GM18907 (cell line): ENCODE measurements around the gene CBX5.
A peak's percentile ranks its signal among the peaks of the same experiment; 100 is the strongest.
"Not testable (repeated sequence)": the region's sequence is repeated elsewhere in the genome, so short reads cannot be mapped to it uniquely, and the experiment has no call there.

Source experiments
- ATAC-seq: cut with Tn5 transposase; IDR thresholded peaks from one replicate; pipeline ENCODE4 v1.9.1; 2021; ENCODE audit warnings: mild to moderate bottlenecking, moderate library complexity; ENCODE audit not compliant: unreplicated experiment

CBX5 gene

DNA sequence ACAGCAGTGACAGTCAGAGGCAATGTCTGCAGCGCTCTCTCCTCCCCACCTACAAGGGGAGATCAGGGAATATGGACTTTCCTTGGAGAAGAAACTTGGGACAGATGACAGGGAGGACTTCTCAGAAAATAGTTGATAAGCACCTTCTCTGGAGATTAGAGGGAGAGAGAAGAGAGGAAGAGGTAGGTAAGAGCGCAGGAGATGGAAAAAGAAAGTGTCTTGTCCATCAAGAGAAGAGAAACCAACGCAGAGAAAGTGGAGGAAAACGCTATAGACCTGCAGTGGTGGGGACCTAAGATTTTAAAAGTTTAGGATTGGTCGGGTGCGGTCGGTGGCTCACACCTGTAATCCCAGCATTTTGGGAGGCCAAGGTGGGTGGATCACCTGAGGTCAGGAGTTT is 75.6 kb downstream of the CBX5 start:
- ATAC-seq: no peak

DNA sequence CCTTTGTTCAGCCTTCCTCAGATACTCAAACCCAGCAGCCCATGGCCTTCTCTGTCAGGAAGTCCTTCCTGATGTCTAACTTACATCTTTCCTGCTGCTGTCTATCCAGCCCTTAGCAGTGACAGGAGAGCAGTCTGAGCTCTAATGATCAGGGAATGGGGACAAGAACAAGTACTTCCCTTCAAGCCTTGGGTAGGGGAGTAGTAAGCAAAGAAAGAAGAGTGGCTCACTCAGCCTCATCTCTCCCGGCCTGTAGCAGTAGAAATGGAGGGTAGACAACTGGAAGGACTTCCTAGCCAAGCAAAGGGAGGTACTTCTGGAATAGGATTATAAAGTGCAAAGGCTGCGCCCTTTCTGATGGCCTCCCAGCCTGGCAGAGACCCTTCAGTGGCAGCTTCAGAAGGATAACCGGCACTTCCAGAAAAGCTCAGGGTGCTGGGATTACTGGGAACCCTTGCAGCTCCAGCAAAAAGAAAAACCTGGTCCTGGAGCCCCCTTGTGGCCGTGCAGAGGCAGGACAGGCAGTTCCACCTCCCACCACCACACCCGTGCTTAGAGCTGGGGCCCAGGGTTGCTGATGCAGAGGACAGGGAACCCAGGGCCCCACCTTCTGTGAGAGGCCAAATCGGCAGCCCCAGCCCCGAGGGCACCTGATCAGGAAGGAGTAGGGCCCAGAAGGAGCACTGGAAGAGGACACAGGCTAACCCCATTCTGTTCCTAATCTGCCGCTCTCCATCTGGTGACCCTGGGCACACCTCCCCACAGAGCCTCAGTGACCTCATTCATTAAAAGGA is 78.7 kb downstream of the CBX5 start:
- peak; percentile 48 for ATAC-seq

DNA sequence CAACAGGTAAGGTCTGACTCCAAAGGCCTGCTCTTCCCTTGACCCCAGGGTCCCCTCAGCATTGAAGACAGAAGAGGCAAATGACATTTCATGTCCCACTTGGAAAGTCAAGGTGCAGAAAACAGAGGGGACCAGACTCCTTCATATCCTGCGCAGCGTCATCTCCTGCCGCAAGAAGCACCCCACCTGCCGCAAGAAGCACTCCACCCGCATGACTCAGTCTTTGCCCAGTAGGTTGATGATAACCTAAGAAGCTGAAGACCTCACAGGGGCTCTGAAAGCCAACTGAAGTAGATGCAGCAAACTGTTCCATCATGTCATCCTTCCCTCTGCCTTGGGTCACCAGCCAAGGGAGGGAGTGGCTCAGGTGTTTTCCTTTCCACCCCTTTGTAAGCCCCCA is 79.5 kb downstream of the CBX5 start:
- no peak for ATAC-seq

DNA sequence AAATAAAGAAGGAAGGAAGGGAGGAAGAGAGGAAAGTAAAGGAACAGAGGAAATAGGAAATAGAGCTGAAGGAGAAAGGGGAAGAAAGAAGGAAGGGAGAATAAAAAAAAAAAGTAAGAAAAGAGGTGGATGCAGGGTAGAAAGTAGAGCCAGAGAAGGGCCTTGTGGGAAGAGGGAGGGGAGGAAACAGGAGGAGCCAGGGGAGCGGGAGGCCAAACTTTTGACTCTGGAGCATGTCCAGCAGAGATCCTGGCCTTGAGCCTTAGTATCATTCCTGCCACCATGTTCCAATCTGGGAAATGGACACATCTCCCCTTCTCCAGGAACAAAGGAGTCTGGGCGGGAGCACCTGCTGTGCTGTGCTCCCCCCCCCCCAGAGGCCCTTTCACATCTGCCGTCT is 80.0 kb downstream of the CBX5 start:
- no peak for ATAC-seq

DNA sequence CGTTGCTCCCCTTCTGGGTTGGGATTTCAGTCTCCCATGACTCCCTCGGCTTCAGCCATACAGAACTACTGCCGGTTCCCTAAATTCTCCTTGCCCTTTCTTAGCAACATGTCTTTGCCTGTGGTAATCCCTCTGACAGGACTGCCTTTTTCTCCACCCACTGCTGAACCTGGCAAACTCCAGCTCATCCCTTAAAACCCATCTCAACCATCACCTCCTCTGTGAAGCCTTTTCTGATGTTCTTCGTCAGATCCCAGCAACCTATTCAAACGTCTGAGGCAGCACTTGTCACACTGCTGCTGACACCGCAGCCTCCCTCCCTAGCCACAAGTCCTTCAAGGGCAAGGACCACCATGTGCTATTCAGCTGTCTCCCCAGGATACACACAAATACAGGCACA is 80.9 kb downstream of the CBX5 start:
- no peak for ATAC-seq

DNA sequence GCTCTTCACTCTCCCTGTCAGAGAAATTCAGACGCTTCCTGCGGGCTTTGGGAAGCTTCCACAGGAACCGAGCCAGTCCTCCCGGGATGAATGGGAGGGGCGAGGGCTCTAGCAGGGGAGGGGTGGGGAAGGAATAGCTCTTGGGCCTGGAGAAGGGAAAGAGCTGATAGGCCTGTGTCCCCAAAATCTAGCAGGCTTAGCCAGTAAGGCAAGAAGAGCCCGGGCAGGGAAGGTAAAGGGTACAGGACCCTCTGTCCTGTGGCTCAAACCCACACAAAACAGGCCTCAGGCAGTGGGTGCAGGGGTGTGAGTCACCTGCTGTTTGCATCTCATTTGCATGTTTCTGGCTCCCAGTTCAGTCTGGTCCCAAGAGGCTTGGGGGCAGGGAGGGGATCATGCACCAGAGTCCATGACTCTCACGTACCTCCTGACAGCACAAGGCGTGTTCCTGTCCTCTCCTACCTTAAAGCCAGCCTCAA is 82.5 kb downstream of the CBX5 start:
- peak; percentile 54 for ATAC-seq

DNA sequence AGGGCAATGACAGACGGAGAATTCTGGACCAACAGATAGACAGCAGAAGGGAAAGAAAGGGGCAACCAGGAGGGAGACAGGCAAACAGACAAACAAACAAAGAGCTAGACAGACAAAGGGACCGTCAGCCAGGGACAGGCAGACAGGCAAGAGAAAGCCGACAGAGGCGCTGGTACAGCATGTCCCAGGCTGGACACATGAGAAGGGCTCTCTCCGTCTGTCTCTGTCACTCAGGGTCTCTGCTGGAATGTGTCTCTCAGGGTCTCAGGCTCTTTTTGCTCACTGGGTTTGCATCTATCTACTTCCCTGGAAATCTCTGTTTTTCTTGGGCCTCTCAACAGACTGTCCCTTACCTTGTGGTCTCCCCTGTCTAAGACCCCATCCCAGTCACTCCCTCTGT is 82.9 kb downstream of the CBX5 start:
- ATAC-seq: no peak

DNA sequence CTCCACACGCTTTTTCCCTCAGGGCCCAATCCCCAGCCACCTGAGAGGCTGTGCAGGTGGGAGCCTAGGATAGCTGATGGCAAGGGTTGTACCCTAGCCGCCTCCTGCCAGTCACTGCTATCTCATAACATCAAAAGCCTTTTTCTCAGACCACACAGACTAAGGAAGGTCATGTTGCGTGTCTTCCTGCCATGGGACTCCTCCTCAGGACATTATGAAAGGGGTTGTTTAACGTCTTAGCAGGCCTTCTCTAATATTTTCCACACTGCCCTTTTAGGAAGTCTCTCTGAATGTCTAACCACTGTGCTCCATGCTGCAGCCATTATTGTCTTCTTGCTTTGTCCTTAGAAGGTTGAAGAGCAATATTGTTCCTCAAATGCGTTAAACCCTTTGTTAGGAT is 83.5 kb downstream of the CBX5 start:
- ATAC-seq: no peak

DNA sequence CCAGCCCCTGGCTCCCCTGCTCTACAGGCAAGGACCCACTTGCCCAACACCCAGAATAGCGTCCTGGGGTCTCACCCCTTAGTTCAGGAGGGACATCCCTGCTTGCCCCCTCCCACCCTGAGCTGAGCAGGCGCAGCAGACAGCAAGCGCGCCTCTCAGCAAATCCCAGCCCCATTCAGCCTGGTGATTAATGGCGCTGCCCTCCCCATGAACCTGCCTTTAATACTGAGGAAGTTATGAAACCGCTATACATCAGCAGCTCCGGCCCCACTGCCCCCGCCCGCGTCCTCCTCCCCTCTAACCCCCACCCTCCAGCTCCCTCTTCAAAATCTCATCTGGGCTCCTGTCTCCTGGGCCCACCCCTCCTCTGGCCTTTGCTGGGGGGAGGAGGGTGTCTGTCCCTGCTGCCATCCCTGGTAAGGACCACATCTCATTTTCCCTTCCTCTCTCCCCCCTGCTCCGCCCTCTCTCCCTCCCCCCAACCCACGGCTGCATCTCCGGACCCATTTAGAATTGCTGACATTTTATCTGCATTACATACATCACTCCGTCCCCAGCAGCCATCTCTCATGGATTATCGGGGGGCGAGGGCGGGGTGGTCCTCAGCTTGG is 84.1 kb downstream of the CBX5 start:
- ATAC-seq: no peak

DNA sequence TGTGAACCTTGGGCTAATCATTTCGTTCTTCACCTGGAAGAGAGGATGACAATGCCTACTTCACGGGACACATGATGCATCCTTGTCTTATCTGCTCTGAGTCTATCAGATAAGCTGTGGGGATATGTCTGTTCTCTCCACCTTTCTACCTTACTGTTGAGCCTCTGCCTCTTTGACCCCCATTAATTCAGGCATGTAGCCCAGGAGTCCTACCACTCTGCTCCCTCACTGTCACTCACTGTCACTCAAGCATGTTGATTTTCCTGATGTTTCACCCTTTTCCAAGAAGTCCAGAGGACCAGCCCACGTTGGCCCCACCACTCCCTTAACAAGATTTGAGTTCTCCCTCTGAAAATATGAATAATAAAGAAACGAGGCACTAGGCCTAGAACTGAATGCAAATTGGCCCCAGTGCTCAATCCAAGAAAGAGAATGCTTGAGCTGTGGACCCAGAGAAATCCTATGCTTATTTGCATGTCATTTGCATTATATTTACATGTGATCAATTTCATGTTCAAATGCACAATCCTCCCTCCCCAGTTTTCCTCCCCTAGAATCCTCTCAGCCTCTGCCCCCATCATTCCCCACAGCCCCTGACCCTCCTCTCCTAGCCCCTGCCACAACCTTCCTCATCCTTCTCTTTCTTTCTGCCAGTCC is 84.7 kb downstream of the CBX5 start:
- no peak for ATAC-seq

DNA sequence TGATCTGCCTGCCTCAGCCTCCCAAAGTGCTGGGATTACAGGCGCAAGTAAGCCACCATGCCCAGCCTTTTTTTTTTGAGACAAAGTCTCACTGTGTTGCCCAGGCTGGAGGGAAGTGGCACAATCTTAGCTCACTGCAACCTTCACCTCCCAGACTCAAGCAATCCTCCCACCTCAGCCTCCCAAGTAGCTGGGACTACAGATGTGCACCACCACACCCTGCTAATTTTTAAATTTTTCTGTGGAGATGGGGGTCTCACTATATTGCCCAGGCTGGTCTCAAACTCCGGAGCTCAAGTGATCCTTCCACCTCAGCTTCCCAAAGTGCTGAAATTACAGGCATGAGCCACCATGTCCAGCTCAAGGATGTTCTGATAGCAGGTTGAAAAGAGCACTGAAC is 85.3 kb downstream of the CBX5 start:
- not testable (repeated sequence) for ATAC-seq

DNA sequence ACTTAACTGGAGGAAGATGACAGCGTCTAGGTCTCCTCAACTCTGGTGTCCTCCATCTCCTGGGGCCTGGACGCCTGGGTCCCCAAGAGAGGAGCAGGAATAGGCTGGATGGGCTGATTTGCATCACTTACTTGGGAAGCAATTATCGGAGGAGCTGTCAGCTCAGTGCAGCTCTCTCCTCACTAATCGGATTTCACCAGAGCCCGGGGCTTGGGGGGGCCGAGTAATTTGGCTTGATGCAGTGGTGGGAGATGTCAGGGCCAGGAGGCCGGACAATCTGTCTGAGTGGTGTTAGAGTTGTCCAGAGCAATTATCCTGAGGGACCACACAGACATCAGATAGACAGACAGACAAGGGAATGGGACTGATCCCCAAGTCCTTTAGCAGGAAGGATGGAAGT is 86.5 kb downstream of the CBX5 start:
- no peak for ATAC-seq

DNA sequence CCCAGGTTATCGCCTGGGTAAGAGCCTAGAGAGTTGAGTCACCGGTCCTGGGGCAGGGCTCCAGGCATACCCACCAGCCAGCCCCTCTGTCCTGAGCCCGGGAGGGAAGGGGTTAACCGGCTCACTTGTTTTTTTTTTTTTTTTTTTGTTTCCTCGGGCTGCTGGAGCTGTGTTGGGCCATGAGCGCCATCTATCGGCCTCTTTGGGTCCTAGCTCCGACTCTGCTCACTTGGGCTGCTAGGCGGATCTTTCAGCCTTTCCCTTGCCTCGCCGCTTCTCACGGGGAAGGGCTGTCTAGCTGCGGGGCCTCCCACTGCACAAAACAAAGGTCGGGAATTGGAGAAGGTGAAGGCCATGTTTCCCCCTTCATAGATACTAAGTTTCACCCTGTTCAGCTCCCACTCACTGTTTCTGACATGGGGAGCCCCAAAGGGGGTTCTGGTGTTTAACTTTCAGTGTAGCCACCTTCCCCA is 88.3 kb downstream of the CBX5 start:
- no peak for ATAC-seq

DNA sequence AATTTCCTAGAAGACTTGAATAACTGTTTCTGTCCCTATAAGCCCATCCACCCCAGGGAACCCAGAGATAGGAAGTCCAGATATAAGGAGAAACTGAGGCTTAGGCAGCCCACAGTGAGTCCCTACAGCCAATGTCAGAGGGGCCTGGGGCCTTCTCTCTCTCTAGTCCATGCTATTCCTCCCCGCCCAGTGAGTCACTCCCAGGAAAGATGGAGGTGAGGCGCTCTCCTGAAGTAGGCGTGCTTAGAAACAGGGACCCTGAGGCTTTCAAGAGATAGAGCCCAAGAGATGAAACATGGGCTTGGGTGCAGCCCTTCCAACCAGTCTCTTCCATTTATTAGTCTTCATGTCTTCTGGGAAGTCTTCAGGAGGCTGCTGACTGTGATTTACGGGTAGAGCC is 88.8 kb downstream of the CBX5 start:
- ATAC-seq: no peak

DNA sequence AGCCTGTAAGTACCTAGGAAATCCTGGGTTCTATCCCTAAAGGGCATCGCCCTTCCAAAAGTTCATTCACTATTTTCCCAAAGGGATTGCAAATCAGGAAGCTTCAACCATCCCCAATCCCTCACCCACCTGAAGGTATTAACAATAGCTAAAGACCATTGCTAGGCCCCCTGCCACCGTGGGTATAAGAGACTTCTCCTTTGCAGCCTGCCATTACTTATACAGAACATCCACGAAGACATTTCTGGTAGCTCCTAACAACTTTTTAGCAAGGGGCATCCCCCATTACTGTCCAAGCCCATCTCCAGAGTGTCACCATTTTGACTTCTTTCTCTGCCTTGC is 90.8 kb downstream of the CBX5 start:
- peak; percentile 15 for ATAC-seq

DNA sequence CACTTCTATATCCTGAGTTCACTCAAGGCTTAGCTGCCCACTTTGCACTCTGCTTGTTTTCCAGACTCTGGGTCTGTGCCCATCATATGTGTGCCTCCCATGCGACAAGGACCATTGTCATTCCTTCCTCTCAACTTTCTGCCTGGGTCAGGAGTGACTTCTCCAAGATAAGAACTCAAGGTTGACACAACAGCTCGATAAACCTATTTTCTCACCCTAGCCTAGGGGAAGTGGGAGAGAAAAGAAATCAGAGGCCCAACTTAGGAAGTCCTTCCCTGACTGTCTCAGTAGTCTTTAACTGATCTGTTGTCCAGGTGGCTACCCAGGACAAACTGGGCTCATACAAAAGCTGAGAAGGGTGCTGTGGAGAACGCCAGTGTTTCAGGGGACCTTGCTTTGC is 92.8 kb downstream of the CBX5 start:
- no peak for ATAC-seq

DNA sequence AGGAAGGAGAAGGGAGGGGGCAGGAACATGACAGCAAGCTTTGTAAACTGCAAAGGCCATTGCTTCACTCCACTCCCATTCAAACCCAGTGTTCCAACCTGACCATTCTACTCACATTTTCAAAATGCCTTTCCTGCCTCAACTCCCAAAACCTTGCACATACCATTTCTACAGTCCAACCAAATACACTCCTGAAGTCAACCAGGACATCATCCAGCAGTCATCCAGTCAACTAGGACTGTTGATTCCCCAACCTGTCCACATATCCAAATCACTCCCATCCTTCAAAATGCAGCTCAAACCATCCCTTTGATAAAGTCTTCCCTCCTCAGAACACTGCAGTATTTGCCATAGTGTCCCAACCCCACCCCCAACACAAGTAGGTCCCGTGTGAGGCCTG is 94.0 kb downstream of the CBX5 start:
- no peak for ATAC-seq

DNA sequence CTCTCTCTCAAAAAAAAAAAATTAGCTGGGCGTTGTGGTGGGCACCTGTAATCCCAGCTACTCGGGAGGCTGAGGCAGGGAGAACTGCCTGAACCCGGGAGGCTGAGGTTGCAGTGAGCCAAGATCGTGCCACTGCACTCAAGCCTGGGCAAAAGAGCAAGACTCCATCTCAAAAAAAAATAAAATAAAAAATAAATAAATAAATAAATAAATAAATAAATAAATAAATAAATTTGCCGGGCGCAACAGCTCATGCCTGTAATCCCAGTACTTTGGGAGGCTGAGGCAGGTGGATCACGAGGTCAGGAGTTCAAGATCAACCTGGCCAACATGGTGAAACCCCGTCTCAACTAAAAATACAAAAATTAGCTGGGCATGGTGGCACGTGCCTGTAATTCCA is 94.6 kb downstream of the CBX5 start:
- not testable (repeated sequence) for ATAC-seq

DNA sequence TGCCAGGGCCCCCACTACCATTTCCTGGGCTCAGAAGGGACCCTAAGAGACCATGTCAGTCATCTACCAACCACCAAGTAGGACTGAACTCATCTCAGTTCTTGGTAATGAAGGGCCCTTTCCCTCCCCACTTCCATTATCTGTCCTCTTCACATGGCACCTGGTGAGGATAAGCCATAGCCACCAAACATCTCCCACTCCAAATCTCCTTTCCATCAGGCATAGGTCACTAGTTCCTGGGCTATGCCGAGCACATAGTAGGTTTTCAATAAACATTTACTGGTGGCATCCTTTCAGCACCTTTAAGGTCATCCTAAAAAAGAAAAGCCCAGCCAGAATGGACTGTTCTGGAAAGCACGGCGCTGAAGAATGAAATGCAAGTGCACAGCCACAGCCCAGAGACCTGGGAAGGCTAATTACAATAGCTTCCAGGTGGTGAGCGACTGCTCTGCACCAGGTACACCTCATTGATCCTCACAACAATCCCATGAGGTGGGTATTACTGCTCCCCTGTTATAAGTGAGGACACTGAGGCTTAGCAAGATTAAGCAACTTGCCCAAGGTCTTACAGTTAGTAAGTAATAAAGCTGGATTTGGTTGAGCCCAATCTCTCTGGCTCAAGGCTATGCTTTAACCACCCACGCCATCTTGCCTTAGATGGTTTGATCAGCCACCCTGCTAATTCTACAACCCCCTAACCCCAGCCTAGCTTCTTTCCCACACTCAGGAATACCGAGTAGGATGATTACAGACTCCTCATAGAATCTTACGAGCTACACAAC is 95.7 kb downstream of the CBX5 start:
- no peak for ATAC-seq

DNA sequence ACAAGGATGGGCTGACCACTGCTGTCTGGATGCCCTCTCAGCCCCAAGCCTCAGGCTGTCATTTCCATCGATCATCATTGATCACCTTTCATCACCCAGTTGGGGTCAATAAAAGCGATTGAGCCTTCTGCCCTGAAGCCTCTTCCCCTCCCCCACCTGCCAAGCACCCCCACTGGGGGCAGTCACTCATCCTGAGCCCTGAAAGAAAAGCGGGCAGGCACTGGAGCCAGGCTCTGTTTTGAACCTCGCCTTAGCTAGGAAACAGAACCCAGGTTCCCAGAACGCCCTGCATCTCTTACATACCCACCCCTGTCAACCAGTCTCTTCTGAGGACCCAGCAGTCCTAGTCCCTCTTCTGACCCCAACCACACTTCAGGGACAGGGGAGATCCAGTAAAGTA is 96.9 kb downstream of the CBX5 start:
- no peak for ATAC-seq

DNA sequence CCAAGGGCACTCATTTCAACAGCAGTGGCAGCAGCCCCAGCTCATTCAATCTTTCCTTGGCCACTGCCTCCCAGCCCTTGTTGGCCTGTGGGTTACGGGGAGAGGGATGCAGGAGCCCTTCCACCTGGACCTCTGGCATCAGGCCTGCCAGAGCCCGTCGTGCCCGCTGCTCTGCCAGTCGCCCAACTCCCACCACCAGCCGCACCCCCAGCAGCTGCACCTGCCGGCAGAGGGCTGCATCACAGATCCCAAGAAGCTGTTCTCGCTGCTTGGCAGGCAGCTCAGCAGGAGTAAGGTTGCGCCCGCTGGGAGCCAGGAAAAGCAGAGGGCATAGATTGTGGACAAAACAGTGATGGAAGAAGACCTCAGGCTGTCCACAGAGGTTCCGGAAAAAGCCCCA is 97.8 kb downstream of the CBX5 start:
- no peak for ATAC-seq
